ENCODE results near the gene ADAMTSL3. TPM values are rescaled to one million over a fixed set of nuclear protein-coding genes. Genes with fewer than 3 reads are reported as not detected.

ADAMTSL3 gene
- total RNA-seq, 4 donors from 2014 or later, result 4.9 to 8.8 (median 6.8) TPM

GRCh38 chr15:83665480-83665879, 11.6 kb downstream of the ADAMTSL3 start:
- H3K4me1 ChIP-seq, result no peaks in the 10 kb centered on the region
- WGBS, 2 donors (ENCODE audit: low coverage in 1 of 2), result 39 to 41% methylated on average over 3 of the region's 3 CpGs
- no peaks in the 10 kb centered on the region for H3K36me3 ChIP-seq
- H3K27ac ChIP-seq, result peak overlapping the region; percentile 4 to 42 (median 23)
- no peaks in the 10 kb centered on the region for H3K9me3 ChIP-seq
- intact Hi-C loops (cut with DNase I; ENCODE audit: low total_unique reads), result no loop called here
- H3K4me3 ChIP-seq, result no peak overlapping the region
- DNase-seq, result no peak
- no peaks in the 10 kb centered on the region for H3K27me3 ChIP-seq
- TF ChIP-seq POLR2A (IDR thresholded peaks at IDR 0.05), result no peak
- no peak for TF ChIP-seq EP300 (IDR thresholded peaks at IDR 0.05; ENCODE audit: low read depth)
- TF ChIP-seq POLR2AphosphoS5 (IDR thresholded peaks at IDR 0.05), result no peak
- TF ChIP-seq CTCF (IDR thresholded peaks at IDR 0.05), result no peak
- in situ Hi-C loops (cut with MboI; ENCODE audit: low pct_ligation_motif_present in 1 of 4, low pct_unique_long_range_greater_than_20kb in 1 of 4, low sequenced_read_pairs in 3 of 4), result no loop called here

GRCh38 chr15:83670672-83671229, 16.8 kb downstream of the ADAMTSL3 start:
- Histone ChIP-seq H3K27ac (no peak overlapping the region), H3K4me1 (peaks cover 0 to 4% (median 0%) of the 10 kb centered on the region in 4 donors), H3K9me3 (peaks cover 0 to 5% of the 10 kb centered on the region in 2 donors), H3K4me3 (no peak overlapping the region), H3K36me3 (no peaks in the 10 kb centered on the region), H3K27me3 (no peaks in the 10 kb centered on the region)
- intact Hi-C loops (cut with DNase I; ENCODE audit: low total_unique reads) (no loop called here), in situ Hi-C loops (cut with MboI; ENCODE audit: low pct_ligation_motif_present in 1 of 4, low pct_unique_long_range_greater_than_20kb in 1 of 4, low sequenced_read_pairs in 3 of 4) (no loop called here)
- no peak for DNase-seq
- TF ChIP-seq POLR2A (IDR thresholded peaks at IDR 0.05), result no peak
- no peak for TF ChIP-seq POLR2AphosphoS5 (IDR thresholded peaks at IDR 0.05)
- TF ChIP-seq EP300 (IDR thresholded peaks at IDR 0.05; ENCODE audit: low read depth), result no peak
- TF ChIP-seq CTCF (IDR thresholded peaks at IDR 0.05), result no peak
- WGBS, 2 donors (ENCODE audit: low coverage in 1 of 2), result 67 to 83% methylated on average over 1 of the region's 1 CpG

- Histone ChIP-seq H3K27me3 (no peaks in the 10 kb centered on the region), H3K27ac (peak overlapping the region in 1 of 4 donors; percentile 53), H3K36me3 (no peaks in the 10 kb centered on the region), H3K4me1 (peaks cover 0 to 4% (median 0%) of the 10 kb centered on the region in 4 donors), H3K4me3 (no peak overlapping the region), H3K9me3 (peaks cover 0 to 5% of the 10 kb centered on the region in 2 donors)
- intact Hi-C loops (cut with DNase I; ENCODE audit: low total_unique reads) (no loop called here), in situ Hi-C loops (cut with MboI; ENCODE audit: low pct_ligation_motif_present in 1 of 4, low pct_unique_long_range_greater_than_20kb in 1 of 4, low sequenced_read_pairs in 3 of 4) (no loop called here)
- 57 to 69% methylated on average over 2 of the region's 2 CpGs for WGBS, 2 donors (ENCODE audit: low coverage in 1 of 2)
- TF ChIP-seq EP300 (IDR thresholded peaks at IDR 0.05; ENCODE audit: low read depth), result no peak
- no peak for DNase-seq
These were observed 17.7 kb downstream of the ADAMTSL3 start for GRCh38 chr15:83671603-83672002.

DNA sequence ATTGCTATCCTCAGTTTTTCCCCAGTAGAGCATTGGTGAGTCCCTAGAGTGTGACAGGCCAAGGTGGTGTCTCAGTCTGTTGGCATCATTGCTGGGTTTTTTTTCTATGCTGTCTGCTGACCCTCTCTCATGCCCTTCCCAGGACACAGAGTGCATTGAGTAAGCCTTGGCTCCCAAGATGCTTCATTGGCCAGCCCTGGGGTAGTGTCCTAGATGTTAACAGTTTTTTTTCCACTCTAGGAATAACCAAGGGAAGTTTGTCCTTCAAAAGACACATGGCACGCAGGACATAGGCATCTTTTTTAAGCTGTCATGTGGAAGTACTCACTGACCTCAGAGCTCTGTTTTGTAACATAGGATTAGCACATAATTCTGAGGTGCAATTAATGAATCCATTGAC, 19.5 kb downstream of the ADAMTSL3 start:
- in situ Hi-C loops (cut with MboI; ENCODE audit: low pct_ligation_motif_present in 1 of 4, low pct_unique_long_range_greater_than_20kb in 1 of 4, low sequenced_read_pairs in 3 of 4), result no loop called here
- Histone ChIP-seq H3K4me3 (no peak overlapping the region), H3K36me3 (no peaks in the 10 kb centered on the region), H3K9me3 (peaks cover 0 to 5% of the 10 kb centered on the region in 2 donors), H3K4me1 (peaks cover 0 to 4% (median 0%) of the 10 kb centered on the region in 4 donors), H3K27me3 (no peaks in the 10 kb centered on the region), H3K27ac (peak overlapping the region in 3 of 4 donors; percentile 22 to 53 (median 49))
- TF ChIP-seq CTCF (IDR thresholded peaks at IDR 0.05), result no peak
- no peak for TF ChIP-seq EP300 (IDR thresholded peaks at IDR 0.05; ENCODE audit: low read depth)
- TF ChIP-seq POLR2AphosphoS5 (IDR thresholded peaks at IDR 0.05), result no peak
- no peak for TF ChIP-seq POLR2A (IDR thresholded peaks at IDR 0.05)
- intact Hi-C loops (cut with DNase I; ENCODE audit: low total_unique reads), result no loop called here
- DNase-seq, result no peak
- 83 to 100% methylated on average over 1 of the region's 1 CpG for WGBS, 2 donors (ENCODE audit: low coverage in 1 of 2)

Measured in transverse colon (tissue), 4 donors.